NCI-H82 (cell line): ENCODE measurements around the gene INPPL1.
"Not testable (repeated sequence)": the region's sequence is repeated elsewhere in the genome, so short reads cannot be mapped to it uniquely, and the experiment has no call there.

Source experiments
- DNase-seq: peaks from one replicate; lab custom pipeline; 2025; lab: John Stamatoyannopoulos, UW

Gene INPPL1, protein sequence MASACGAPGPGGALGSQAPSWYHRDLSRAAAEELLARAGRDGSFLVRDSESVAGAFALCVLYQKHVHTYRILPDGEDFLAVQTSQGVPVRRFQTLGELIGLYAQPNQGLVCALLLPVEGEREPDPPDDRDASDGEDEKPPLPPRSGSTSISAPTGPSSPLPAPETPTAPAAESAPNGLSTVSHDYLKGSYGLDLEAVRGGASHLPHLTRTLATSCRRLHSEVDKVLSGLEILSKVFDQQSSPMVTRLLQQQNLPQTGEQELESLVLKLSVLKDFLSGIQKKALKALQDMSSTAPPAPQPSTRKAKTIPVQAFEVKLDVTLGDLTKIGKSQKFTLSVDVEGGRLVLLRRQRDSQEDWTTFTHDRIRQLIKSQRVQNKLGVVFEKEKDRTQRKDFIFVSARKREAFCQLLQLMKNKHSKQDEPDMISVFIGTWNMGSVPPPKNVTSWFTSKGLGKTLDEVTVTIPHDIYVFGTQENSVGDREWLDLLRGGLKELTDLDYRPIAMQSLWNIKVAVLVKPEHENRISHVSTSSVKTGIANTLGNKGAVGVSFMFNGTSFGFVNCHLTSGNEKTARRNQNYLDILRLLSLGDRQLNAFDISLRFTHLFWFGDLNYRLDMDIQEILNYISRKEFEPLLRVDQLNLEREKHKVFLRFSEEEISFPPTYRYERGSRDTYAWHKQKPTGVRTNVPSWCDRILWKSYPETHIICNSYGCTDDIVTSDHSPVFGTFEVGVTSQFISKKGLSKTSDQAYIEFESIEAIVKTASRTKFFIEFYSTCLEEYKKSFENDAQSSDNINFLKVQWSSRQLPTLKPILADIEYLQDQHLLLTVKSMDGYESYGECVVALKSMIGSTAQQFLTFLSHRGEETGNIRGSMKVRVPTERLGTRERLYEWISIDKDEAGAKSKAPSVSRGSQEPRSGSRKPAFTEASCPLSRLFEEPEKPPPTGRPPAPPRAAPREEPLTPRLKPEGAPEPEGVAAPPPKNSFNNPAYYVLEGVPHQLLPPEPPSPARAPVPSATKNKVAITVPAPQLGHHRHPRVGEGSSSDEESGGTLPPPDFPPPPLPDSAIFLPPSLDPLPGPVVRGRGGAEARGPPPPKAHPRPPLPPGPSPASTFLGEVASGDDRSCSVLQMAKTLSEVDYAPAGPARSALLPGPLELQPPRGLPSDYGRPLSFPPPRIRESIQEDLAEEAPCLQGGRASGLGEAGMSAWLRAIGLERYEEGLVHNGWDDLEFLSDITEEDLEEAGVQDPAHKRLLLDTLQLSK

DNA sequence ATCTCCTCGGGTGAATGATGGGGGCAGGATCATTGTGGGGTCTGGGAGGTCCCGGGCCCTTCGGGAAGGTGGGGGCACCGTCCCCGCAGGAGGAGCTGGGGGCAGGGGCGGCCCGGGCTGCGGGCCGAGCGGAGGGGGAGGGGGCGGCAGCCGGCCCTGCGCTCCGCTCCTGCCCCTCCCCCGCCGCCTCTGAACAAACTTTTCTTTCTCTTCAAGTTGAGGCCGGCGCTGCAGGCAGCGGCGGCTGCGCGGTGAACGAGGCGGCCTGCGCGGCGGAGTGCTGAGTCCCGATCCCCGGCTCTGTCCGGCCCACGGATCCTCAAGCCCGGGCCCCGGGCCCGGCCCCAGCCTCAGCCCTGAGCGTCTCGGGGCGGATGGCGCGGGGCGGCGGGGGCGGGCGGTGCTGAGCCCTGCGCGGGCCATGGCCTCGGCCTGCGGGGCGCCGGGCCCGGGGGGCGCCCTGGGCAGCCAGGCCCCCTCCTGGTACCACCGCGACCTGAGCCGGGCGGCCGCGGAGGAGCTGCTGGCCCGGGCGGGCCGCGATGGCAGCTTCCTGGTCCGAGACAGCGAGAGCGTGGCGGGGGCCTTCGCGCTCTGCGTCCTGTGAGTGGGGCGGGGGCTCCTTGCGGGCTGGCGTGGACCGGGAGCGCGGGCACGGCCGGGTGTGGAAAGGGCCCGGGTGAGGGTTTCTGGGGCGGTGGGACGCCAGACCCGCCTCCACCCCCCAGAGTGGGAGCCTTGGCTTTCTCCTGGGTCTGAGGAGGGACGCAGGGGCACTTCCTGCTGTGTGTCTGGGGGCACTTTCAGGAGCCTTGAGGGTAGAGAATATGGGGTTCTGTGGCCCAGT, at the start of gene INPPL1:
INPPL1 (plus strand) TSS at position 204 of the 847 bp plus-strand sequence; CDS start at position 422, 218 bp downstream.
- peak; percentile 27 for DNase-seq

DNA sequence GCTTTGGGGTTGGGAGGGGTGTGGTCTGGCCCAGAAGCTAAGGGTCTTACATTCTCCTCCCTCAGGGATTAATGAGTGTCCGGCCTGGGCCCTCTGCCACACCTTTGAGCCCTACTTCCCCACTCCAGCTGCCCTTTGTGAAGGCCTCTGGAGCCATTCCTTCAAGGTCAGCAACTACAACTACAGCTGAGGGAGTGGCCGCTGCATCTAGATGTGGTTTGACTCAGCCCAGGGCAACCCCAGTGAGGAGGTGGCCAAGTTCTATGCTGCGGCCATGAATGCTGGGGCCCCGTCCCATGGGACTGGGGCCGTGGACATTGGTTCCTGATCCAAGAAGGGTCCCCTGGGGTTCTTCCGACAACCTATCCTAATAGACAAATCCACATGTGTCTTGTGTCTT, 46.9 kb upstream of the INPPL1 start:
- no peak for DNase-seq

DNA sequence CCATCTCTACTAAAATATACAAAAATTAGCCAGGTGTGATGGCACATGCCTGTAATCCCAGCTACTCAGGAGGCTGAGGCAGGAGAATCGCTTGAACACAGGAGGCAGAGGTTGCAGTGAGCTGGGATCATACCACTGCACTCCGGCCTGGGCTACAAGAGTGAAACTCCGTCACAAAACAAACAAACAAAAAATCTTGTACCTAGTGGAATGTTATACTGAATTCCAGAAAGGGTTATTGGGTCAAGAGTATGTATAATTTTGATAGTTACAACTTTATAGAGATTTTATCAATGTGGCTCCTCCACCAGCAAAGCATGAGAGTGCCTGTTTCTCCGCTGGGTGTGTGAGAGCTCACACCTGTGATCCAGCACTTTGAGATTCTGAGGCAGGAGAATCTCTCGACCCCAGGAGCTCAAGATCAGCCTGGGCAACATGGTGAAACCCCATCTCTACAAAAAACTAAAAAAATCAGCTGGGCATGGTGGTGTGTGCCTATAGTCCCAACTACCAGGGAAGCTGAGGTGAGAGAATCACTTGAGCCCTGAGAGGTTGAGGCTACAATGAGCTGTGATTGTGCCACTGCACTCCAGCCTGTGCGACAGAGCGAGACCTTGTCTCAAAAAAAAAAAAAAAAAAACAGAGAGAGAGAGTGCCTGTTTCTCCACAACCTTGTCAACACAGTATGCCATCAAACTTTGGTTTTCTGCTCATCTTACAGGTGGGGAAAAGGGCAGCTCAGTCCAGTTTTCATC, 45.3 kb upstream of the INPPL1 start:
- no peak for DNase-seq

DNA sequence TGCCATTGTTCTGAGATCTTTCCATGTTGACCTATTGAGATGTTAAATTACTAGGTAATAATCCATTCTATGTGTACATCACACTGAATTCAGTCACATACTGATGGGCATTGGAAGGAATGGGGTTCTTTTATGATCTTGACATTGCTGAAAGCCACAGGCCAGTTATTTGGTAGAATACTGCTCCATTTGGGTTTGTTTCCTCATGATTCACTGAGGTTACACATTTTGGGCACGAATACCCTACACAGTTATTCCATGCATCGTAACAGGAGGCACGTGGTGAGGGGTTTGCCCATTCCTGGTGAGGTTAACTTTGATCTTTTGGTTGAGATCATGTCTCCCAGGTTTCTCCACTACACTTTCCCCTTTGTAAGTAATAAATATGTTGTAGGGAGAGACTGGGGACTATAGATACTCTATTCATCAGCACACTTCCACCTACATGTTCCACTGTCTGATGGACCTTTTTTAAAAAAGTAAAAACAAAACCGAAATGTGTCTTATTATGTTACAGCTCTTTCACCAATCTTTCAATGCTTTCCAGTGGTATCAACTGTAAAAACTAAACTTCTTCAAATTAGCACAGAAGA, 44.7 kb upstream of the INPPL1 start:
- DNase-seq = no peak

DNA sequence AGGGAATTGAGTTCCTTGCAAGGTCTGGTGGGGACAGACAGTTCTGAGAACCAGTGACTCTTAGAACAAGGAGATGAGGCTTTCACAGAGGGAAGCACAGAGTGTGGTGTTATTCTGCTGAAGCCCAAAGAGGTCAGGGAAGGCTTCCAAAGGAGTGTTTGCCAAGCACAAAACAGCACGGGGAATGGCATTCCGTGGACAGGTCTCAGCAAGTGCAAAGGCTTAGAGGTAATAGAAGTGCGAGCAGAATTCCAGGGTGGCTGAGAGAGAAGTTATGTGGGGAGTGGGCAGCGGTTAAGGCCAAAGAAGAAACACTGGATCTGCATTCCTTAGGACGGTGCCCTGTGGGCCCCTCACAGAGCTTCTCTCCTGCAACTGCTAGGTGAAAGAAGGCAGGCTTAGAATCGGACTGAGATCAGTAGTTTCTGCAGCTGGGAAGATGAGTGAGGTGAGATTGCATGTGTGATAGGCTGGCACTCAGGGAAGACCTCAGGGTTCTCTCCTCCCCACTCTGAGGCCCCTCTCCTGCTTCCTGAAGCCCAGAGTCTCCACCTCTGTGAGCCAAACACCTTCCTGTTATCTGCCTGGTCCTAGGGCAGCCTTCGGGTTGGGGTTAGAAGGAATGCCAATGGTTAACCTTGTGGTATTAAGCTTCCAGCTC, 43.5 kb upstream of the INPPL1 start:
- DNase-seq = not testable (repeated sequence)

DNA sequence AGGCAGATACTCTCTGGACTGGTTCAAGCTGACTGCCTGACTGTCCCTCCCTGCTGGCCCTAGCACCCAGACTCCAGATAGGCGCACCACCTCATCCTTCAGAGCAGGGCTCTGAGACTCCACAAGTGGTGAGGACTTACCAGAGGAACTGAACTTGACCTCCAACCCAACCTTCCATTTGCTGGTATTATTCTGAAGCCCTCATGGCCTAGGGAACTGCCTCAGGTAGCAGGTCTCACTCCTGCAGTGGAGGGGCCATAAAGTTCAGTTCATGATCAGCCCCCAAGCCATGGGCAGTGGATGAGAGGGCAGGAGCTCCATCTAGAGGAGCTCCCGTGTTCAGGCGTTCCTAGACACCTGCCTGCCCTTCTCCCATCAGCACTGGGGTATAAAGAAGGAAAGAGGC, 43.0 kb upstream of the INPPL1 start:
- DNase-seq = peak; percentile 29

DNA sequence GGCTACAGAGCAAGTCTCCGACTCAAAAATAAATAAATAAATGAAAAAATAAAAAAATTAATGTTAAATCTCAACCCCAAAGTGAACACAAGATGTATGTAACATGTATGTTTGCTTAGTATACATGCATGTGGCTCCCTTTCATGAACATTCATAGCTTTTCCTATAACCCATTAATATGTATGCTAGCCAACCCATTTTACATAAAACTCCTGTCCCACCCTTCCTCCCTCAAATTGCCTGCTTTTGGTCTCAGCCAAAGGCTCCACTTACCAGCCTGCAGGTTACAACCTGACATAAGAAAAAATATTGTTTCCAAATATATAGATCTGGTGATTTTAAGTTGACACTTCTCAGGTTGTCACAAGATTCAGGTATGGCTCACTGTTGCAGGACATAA, 36.3 kb upstream of the INPPL1 start:
- DNase-seq = no peak

DNA sequence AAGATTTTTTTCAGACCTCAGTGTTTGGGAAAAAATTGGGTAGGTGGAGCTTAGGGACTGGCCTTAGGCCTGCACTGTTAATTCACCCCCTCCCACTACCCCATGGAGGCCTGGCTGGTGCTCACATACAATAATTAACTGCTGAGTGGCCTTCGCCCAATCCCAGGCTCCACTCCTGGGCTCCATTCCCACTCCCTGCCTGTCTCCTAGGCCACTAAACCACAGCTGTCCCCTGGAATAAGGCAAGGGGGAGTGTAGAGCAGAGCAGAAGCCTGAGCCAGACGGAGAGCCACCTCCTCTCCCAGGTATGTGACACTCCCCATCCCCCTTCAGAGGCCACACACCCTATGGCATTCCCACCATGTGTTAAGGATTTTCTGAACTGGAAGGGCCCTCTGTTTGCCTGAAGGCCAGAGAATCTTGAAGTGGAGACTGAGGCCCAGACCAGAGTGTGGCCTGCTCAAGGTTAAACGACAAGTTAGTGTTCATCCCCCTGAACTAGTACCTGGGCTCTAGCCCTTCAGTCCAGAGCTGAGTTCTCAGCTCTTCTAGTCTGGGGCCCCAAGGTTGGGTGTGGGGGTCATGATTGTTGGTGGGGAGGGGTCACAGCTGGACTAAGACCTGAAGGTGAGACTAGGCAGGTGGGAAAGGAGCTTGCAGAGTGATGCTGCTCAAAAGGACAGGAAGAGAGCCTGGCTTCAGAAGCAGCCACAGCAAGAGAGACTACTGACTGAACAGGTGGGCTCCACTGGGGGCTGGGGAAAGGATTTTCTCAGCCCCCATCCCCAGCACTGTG, 34.9 kb upstream of the INPPL1 start:
- peak; percentile 89 for DNase-seq

DNA sequence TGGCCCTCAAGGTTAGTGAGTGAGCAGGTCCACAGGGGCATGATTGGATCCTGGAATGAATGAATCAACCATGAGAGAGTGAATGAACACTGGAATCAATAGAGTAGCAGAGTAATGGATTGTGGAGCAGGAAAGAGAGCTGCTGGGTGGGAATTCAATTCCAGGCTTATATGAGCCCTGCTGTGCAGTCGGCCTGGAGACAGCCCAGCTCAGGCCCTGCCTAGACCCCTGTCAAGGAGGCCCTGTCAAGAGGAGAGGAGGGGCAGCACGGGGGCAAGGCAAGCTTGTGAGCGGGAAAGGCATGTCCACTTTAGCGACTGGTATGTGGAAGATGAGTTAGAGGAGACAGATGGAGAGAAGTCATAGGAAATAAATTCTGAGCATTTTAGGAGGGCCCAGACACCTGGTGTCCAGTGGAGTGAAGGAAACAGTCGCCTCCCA, 33.9 kb upstream of the INPPL1 start:
- DNase-seq = no peak

DNA sequence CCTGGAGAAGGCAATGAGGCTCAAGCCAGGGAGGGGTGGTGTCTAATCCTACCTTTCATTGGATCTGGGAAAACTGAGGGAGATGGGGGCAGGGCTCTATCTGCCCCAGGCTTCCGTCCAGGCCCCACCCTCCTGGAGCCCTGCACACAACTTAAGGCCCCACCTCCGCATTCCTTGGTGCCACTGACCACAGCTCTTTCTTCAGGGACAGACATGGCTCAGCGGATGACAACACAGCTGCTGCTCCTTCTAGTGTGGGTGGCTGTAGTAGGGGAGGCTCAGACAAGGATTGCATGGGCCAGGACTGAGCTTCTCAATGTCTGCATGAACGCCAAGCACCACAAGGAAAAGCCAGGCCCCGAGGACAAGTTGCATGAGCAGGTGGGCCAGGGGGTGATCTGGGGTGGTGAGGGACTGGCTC, 32.6 kb upstream of the INPPL1 start, which contains the start of gene FOLR1:
FOLR1 (plus strand) TSS at position 180 of the 421 bp plus-strand sequence; CDS start at position 214, 34 bp downstream.
- DNase-seq = peak; percentile 8

DNA sequence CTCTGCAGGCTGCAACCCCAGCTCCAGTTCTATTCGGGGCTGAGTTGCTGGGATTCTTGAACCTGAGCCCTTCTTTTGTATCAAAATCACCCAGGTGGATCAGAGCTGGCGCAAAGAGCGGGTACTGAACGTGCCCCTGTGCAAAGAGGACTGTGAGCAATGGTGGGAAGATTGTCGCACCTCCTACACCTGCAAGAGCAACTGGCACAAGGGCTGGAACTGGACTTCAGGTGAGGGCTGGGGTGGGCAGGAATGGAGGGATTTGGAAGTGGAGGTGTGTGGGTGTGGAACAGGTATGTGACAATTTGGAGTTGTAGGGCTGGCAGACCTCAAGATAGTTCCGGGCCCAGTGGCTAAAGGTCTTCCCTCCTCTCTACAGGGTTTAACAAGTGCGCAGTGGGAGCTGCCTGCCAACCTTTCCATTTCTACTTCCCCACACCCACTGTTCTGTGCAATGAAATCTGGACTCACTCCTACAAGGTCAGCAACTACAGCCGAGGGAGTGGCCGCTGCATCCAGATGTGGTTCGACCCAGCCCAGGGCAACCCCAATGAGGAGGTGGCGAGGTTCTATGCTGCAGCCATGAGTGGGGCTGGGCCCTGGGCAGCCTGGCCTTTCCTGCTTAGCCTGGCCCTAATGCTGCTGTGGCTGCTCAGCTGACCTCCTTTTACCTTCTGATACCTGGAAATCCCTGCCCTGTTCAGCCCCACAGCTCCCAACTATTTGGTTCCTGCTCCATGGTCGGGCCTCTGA, 28.9 kb upstream of the INPPL1 start:
- DNase-seq = no peak

DNA sequence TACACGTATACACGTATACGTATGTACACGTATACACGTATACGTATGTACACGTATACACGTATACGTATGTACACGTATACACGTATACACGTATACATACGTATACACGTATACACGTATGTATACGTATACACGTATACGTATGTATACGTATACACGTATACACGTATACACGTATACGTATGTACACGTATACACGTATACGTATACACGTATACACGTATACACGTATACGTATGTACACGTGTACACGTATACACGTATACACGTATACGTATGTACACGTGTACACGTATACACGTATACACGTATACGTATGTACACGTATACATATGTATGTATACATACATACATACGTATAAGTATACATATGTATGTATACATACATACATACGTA, 23.1 kb upstream of the INPPL1 start:
- not testable (repeated sequence) for DNase-seq

DNA sequence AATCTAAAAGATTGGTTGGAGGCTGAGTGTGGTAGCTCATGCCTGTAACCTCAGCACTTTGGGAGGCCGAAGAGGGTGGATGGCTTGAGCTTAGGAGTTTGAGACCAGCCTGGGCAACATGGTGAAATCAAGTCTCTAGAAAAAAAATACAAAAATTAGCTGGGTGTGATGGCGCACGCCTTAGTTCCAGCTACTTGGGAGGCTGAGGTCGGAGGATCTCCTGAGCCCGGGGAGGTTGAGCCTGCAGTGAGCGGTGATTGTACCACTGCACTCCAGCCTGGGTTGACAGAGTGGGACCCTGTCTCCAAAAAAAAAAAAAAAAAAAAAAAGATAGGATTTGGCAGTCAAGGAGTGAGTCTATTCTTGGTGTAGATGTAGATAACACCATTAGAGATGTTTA, 22.0 kb upstream of the INPPL1 start:
- DNase-seq = no peak

DNA sequence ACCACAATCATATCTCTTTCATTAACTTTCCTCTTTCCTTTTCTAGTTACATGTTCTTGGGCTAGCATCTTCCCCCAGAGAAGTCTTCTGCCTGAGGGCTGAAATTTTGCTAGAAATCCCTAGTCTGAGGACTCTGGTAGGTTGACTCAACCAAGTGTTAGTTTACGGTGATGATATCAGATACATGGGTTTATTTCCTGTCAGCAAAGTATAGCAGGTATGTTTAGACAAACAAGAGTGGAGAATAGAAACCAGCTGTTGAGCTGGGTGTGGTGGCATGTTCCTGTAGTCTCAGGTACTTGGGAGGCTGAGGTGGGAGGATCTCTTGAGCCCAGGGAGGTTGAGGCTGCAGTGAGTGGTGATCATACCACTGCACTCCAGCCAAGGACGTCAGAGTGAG, 21.4 kb upstream of the INPPL1 start:
- no peak for DNase-seq

DNA sequence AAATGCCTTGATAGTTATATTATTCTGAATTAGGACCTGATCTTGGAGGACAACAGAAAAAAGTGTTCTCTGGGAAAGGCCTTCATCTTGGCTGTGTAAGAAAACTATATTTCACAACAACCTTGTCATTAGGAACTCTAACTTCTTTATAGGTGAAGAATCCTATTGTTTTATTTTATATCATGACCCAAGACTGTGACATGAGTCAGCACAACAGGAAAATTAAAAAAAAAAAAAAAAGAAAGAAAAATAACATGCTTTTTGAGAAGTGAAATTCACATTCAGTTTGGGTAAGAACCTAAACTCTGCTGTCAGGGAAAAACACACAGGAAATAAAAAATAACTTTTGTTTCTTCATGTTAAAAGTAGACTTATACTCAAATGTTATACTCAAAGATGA, 19.7 kb upstream of the INPPL1 start:
- DNase-seq = no peak

DNA sequence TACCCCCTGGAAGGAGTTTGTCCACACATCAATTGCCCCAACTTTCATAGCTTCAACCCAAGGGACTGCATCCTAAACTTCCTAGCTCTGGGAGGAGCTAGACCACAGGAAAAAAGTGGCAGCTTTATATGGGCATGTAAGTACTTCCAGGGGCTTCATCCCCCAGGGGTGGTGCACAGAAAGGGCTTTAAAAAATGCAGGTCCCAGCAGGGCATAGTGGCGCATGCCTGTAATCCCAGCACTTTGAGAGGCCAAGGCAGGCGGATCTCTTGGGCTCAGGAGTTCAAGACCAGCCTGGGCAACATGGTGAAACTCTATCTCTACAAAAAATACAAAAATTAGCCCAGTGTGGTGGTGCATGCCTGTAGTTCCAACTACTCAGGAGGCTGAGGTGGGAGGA, 17.8 kb upstream of the INPPL1 start:
- DNase-seq = not testable (repeated sequence)

DNA sequence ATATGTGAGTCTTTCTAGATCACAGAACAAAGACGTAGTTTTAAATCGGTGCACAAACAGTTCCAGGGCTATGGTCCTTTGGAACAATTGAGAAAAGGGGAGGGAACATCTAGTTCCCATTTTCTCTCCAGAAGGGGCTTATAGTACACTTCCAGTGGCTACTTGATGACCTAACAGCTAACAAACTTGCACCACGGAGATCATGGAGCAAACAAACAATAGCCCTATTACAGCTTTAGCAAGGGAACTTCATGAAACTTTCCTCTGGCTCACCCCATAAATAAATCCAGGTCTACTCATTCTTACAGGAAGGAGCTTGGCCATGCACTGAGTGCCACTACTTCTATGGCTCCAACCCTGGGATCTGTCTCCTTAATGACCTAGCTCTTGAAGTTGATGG, 16.3 kb upstream of the INPPL1 start:
- DNase-seq = no peak

DNA sequence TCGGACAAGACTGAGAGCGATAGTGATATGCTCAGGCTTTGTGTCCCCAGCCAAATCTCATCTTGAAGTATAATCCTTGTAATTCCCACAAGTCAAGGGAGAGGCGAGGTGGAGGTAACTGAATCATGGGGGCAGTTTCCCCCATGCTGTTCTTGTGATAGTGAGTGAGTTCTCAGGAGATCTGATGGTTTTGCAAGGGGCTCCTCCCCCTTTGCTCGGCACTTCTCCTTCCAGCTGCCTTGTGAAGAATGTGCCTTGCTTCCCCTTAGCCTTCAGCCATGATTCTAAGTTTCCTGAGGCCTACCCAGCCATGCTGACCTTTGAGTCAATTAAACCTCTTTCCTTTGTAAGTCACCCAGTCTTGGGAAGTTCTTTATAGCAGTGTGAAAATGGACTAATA, 15.5 kb upstream of the INPPL1 start:
- DNase-seq = no peak
